RCC 7860 (cell line): ENCODE data around the gene CREM.

Experiments used
- DNase-seq: peaks from one replicate; pipeline ENCODE4 v3.0.0-alpha.2; 2015; ENCODE audit warnings: low spot score
- FAIRE-seq: peaks from 2 replicates; lab custom pipeline; 2012; peaks lifted over from hg19 to GRCh38; lab: Jason Lieb, UNC

CREM gene

GRCh38 chr10:35133586-35133985, 6.9 kb downstream of the CREM start:
- DNase-seq (no peak), FAIRE-seq (no peak)

- FAIRE-seq, result no peak
- DNase-seq, result no peak
Observed at GRCh38 chr10:35135861-35136260, 9.2 kb downstream of the CREM start.

- no peak for FAIRE-seq
Observed at GRCh38 chr10:35136263-35136815, 9.7 kb downstream of the CREM start.

GRCh38 chr10:35140126-35140525, 13.5 kb downstream of the CREM start:
- FAIRE-seq, result no peak
- DNase-seq, result no peak

More at GRCh38 chr10:35136263-35136815, 9.7 kb downstream of the CREM start:
- no peak for DNase-seq

GRCh38 chr10:35140727-35141126, 14.1 kb downstream of the CREM start:
- DNase-seq, result no peak
- no peak for FAIRE-seq

GRCh38 chr10:35150308-35150707, 23.7 kb downstream of the CREM start:
- FAIRE-seq, result no peak

GRCh38 chr10:35152992-35153391, 26.3 kb downstream of the CREM start:
- no peak for DNase-seq
- no peak for FAIRE-seq

More at GRCh38 chr10:35150308-35150707, 23.7 kb downstream of the CREM start:
- DNase-seq, result no peak

- no peak for DNase-seq
- FAIRE-seq, result no peak
Observed at GRCh38 chr10:35153716-35154115, 27.1 kb downstream of the CREM start.

GRCh38 chr10:35160743-35161142, 34.1 kb downstream of the CREM start:
- FAIRE-seq, result no peak

GRCh38 chr10:35161906-35162305, 35.3 kb downstream of the CREM start:
- no peak for FAIRE-seq
- DNase-seq, result no peak

More at GRCh38 chr10:35160743-35161142, 34.1 kb downstream of the CREM start:
- DNase-seq, result no peak

GRCh38 chr10:35165136-35165535, 38.5 kb downstream of the CREM start:
- no peak for FAIRE-seq
- no peak for DNase-seq

GRCh38 chr10:35165811-35166210, 39.2 kb downstream of the CREM start:
- no peak for FAIRE-seq
- no peak for DNase-seq

- FAIRE-seq (no peak), DNase-seq (no peak)
Observed at GRCh38 chr10:35166607-35167006, 40.0 kb downstream of the CREM start.

- FAIRE-seq, result no peak
Observed at GRCh38 chr10:35167342-35167741, 40.7 kb downstream of the CREM start.

GRCh38 chr10:35172146-35172545, 45.5 kb downstream of the CREM start:
- no peak for FAIRE-seq
- DNase-seq, result no peak

More at GRCh38 chr10:35167342-35167741, 40.7 kb downstream of the CREM start:
- DNase-seq, result no peak

- DNase-seq (no peak), FAIRE-seq (no peak)
Observed at GRCh38 chr10:35172574-35172973, 45.9 kb downstream of the CREM start.

- DNase-seq (no peak), FAIRE-seq (no peak)
Observed at GRCh38 chr10:35178331-35178730, 51.7 kb downstream of the CREM start.

GRCh38 chr10:35182631-35183510, 56.2 kb downstream of the CREM start:
- no peak for DNase-seq
- no peak for FAIRE-seq

GRCh38 chr10:35184527-35185171, 58.0 kb downstream of the CREM start:
- DNase-seq, result no peak
- no peak for FAIRE-seq

GRCh38 chr10:35185260-35186034, 58.8 kb downstream of the CREM start:
- FAIRE-seq (no peak), DNase-seq (no peak)

GRCh38 chr10:35188954-35189353, 62.3 kb downstream of the CREM start:
- DNase-seq (no peak), FAIRE-seq (no peak)
